HG03159 (cell line): Measurements from ENCODE around the gene KLHL5.
"Not testable (repeated sequence)": the region's sequence is repeated elsewhere in the genome, so short reads cannot be mapped to it uniquely, and the experiment has no call there.

Experiments used
- ATAC-seq: cut with Tn5 transposase; IDR thresholded peaks from one replicate; pipeline ENCODE4 v1.9.1; 2021; ENCODE audit warnings: mild to moderate bottlenecking, moderate library complexity; ENCODE audit not compliant: unreplicated experiment

The KLHL5 gene

GRCh38 chr4:39085891-39086290 lies 23.9 kb downstream of the KLHL5 start:
- ATAC-seq, result no peak

- no peak for ATAC-seq
Measured at GRCh38 chr4:39096847-39097246, 34.8 kb downstream of the KLHL5 start.

GRCh38 chr4:39097290-39097689 lies 35.3 kb downstream of the KLHL5 start:
- no peak for ATAC-seq

GRCh38 chr4:39102297-39102696 lies 40.3 kb downstream of the KLHL5 start:
- ATAC-seq, result no peak

GRCh38 chr4:39103291-39103690 lies 41.3 kb downstream of the KLHL5 start:
- ATAC-seq, result no peak

GRCh38 chr4:39104255-39104654 lies 42.2 kb downstream of the KLHL5 start:
- ATAC-seq, result no peak

- no peak for ATAC-seq
Measured at GRCh38 chr4:39106011-39106410, 44.0 kb downstream of the KLHL5 start.

- ATAC-seq, result no peak
Measured at GRCh38 chr4:39114436-39114835, 52.4 kb downstream of the KLHL5 start.

- ATAC-seq, result no peak
Measured at GRCh38 chr4:39118034-39118658, 56.1 kb downstream of the KLHL5 start.

- no peak for ATAC-seq
Measured at GRCh38 chr4:39120418-39120817, 58.4 kb downstream of the KLHL5 start.

GRCh38 chr4:39124885-39125599 lies 63.0 kb downstream of the KLHL5 start:
- peak; percentile 77 for ATAC-seq

- ATAC-seq, result no peak
Measured at GRCh38 chr4:39125600-39125985, 63.6 kb downstream of the KLHL5 start.

GRCh38 chr4:39126256-39127095 lies 64.4 kb downstream of the KLHL5 start:
- ATAC-seq, result no peak

GRCh38 chr4:39133623-39134022 lies 71.6 kb downstream of the KLHL5 start:
- ATAC-seq, result no peak

- ATAC-seq, result no peak
Measured at GRCh38 chr4:39134683-39135306, 72.8 kb downstream of the KLHL5 start.

GRCh38 chr4:39138227-39138626 lies 76.2 kb downstream of the KLHL5 start:
- not testable (repeated sequence) for ATAC-seq

GRCh38 chr4:39146211-39146610 lies 84.2 kb downstream of the KLHL5 start:
- ATAC-seq, result no peak

- no peak for ATAC-seq
Measured at GRCh38 chr4:39154009-39154408, 92.0 kb downstream of the KLHL5 start.

GRCh38 chr4:39157520-39157919 lies 95.5 kb downstream of the KLHL5 start:
- ATAC-seq, result no peak

- ATAC-seq, result no peak
Measured at GRCh38 chr4:39166177-39166576, 104.1 kb downstream of the KLHL5 start.

GRCh38 chr4:39166669-39167068 lies 104.6 kb downstream of the KLHL5 start:
- ATAC-seq, result no peak
